Measurements from ENCODE around the gene PNPLA1.
A peak's percentile ranks its signal among the peaks of the same experiment; 100 is the strongest.

The PNPLA1 gene

DNA sequence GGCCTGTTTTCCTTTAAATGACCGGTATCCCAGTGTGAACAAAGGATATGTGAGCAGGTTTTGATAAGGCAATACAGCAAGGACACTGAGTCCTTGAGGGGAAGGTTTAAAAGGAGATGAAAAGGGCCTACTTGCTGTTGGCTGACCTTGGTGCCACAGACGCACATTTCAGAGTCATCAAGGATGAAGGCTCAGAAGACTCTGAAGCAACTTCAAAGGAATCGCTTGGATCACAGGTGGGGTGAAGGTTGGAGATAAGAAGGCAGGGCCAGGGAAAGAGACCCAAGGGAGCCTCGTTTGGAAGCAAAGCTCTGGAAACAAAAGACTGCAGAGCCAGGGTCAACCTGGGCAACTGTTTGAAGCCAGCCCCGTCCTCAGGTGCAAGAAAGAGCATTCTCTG lies 30.1 kb upstream of the PNPLA1 start:
- H3K4me2 ChIP-seq (ENCODE audit: low read length): no peak overlapping the region
- no peak overlapping the region for H3K27ac ChIP-seq (ENCODE audit: low read depth, low read length)
- peaks cover 7% of the 10 kb centered on the region for H3K27me3 ChIP-seq (ENCODE audit: control insufficient read depth, low read length)
- H3K4me3 ChIP-seq (ENCODE audit: low read length): no peak overlapping the region
- H3K4me1 ChIP-seq (ENCODE audit: control insufficient read depth, low read length): peaks cover 38% of the 10 kb centered on the region
- TF ChIP-seq, protein P1, sequence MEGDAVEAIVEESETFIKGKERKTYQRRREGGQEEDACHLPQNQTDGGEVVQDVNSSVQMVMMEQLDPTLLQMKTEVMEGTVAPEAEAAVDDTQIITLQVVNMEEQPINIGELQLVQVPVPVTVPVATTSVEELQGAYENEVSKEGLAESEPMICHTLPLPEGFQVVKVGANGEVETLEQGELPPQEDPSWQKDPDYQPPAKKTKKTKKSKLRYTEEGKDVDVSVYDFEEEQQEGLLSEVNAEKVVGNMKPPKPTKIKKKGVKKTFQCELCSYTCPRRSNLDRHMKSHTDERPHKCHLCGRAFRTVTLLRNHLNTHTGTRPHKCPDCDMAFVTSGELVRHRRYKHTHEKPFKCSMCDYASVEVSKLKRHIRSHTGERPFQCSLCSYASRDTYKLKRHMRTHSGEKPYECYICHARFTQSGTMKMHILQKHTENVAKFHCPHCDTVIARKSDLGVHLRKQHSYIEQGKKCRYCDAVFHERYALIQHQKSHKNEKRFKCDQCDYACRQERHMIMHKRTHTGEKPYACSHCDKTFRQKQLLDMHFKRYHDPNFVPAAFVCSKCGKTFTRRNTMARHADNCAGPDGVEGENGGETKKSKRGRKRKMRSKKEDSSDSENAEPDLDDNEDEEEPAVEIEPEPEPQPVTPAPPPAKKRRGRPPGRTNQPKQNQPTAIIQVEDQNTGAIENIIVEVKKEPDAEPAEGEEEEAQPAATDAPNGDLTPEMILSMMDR (IDR thresholded peaks at IDR 0.05; ENCODE audit: low read depth, low read length, poor library complexity, severe bottlenecking): no peak
- no peak for TF ChIP-seq EZH2phosphoT487 (IDR thresholded peaks at IDR 0.05; ENCODE audit: borderline replicate concordance, low read length)
- no peaks in the 10 kb centered on the region for H3K79me2 ChIP-seq (ENCODE audit: control insufficient read depth, low read length)
- H3K36me3 ChIP-seq (ENCODE audit: control insufficient read depth, low read length): no peaks in the 10 kb centered on the region
- no peaks in the 10 kb centered on the region for H4K20me1 ChIP-seq (ENCODE audit: control insufficient read depth, insufficient read depth, low read depth, low read length)
- H3K9me3 ChIP-seq (ENCODE audit: control insufficient read depth, insufficient read depth, low read length): no peaks in the 10 kb centered on the region
- H3K9me2 ChIP-seq (replicated peaks; ENCODE audit: control insufficient read depth, low read length): no peaks in the 10 kb centered on the region
- peaks cover 6% of the 10 kb centered on the region; the same call in 1 of the 2 replicates for H3F3A ChIP-seq (ENCODE audit: control insufficient read depth, insufficient read depth)

DNA sequence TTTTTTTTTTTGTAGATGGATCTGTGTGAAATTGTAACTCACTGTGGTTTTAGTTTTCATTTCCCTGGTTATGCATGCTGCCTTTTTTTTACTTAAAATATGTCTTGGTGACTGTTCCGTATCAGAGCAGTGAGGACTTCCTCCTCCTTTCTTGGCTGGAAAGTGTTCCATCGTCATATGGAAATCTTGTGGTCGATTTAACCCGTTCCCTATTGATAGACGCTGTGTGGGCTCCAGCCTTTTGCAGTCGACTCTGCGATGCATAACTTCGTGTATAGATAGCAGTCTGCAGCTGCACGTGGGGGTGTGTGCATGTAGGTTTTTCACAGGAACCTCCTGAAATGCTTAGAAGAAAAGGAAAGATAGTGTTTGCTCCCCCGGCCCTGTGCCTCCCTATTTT lies 28.1 kb upstream of the PNPLA1 start:
- Histone ChIP-seq H3K9me2 (replicated peaks; ENCODE audit: control insufficient read depth, low read length) (no peaks in the 10 kb centered on the region), H3K4me3 (ENCODE audit: low read length) (peak overlapping the region; percentile 50), H3K79me2 (ENCODE audit: control insufficient read depth, low read length) (no peaks in the 10 kb centered on the region), H3K4me1 (ENCODE audit: control insufficient read depth, low read length) (peaks cover 54% of the 10 kb centered on the region), H3K9me3 (ENCODE audit: control insufficient read depth, insufficient read depth, low read length) (no peaks in the 10 kb centered on the region), H4K20me1 (ENCODE audit: control insufficient read depth, insufficient read depth, low read depth, low read length) (no peaks in the 10 kb centered on the region), H3F3A (ENCODE audit: control insufficient read depth, insufficient read depth) (peaks cover 6% of the 10 kb centered on the region; the same call in 1 of the 2 replicates), H3K36me3 (ENCODE audit: control insufficient read depth, low read length) (no peaks in the 10 kb centered on the region), H3K4me2 (ENCODE audit: low read length) (peak overlapping the region; percentile 67), H3K27ac (ENCODE audit: low read depth, low read length) (peak overlapping the region; percentile 62), H3K27me3 (ENCODE audit: control insufficient read depth, low read length) (peaks cover 7% of the 10 kb centered on the region)
- TF ChIP-seq, protein P1 (IDR thresholded peaks at IDR 0.05; ENCODE audit: low read depth, low read length, poor library complexity, severe bottlenecking): no peak
- TF ChIP-seq EZH2phosphoT487 (IDR thresholded peaks at IDR 0.05; ENCODE audit: borderline replicate concordance, low read length): no peak

DNA sequence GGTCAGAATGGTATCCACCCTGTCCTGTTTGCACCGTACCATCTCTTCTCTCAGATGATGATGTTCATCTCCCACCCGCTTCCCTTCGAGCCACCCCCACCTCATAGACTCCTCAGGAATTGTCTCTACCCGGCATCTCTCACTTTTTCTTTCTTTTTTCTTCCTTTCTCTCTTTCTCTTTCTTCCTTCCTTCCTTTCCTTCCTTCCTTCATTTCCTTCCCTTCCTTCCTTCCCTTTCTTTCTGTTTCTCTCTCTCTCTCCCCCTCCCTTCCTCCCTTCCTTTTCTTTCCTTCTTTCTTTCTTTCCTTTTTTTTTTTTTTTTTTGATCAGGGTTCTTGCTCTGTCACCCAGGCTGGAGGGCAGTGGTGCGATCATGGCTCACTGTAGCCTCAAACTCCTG lies 27.7 kb upstream of the PNPLA1 start:
- Histone ChIP-seq H3K4me1 (ENCODE audit: control insufficient read depth, low read length) (peaks cover 54% of the 10 kb centered on the region), H3K27ac (ENCODE audit: low read depth, low read length) (peak overlapping the region; percentile 62), H3K4me3 (ENCODE audit: low read length) (peak overlapping the region; percentile 50), H3K4me2 (ENCODE audit: low read length) (peak overlapping the region; percentile 67), H3K36me3 (ENCODE audit: control insufficient read depth, low read length) (no peaks in the 10 kb centered on the region), H3K27me3 (ENCODE audit: control insufficient read depth, low read length) (peaks cover 7% of the 10 kb centered on the region), H3K9me3 (ENCODE audit: control insufficient read depth, insufficient read depth, low read length) (no peaks in the 10 kb centered on the region), H4K20me1 (ENCODE audit: control insufficient read depth, insufficient read depth, low read depth, low read length) (no peaks in the 10 kb centered on the region), H3K79me2 (ENCODE audit: control insufficient read depth, low read length) (no peaks in the 10 kb centered on the region), H3F3A (ENCODE audit: control insufficient read depth, insufficient read depth) (peaks cover 6% of the 10 kb centered on the region; the same call in 1 of the 2 replicates), H3K9me2 (replicated peaks; ENCODE audit: control insufficient read depth, low read length) (no peaks in the 10 kb centered on the region)
- TF ChIP-seq, protein P1 (IDR thresholded peaks at IDR 0.05; ENCODE audit: low read depth, low read length, poor library complexity, severe bottlenecking): no peak
- no peak for TF ChIP-seq EZH2phosphoT487 (IDR thresholded peaks at IDR 0.05; ENCODE audit: borderline replicate concordance, low read length)
